Activated T-cell treated with anti-CD3 and anti-CD28 coated beads, Interleukin-2, amount 50 U/mL, for 4 hours (primary cell): ENCODE data around the gene CSGALNACT2. TPM values are rescaled to one million over a fixed set of nuclear protein-coding genes. Genes with fewer than 3 reads are reported as not detected.

Source experiments
- ATAC-seq, 2 donors: fragments of 200-7000 bp; cut with Tn5 transposase; one replicate each; pipeline ENCODE4 v1.10.0; 2021
- DNase-seq: peaks from one replicate; pipeline ENCODE4 v3.0.0-alpha.2; 2020
- H3K27me3 Mint-ChIP-seq: one replicate; pipeline ENCODE4 v1.8.0; 2021; ENCODE audit warnings: low read depth, mixed read lengths
- H3K36me3 Mint-ChIP-seq: one replicate; pipeline ENCODE4 v1.8.0; 2022; ENCODE audit warnings: mixed read lengths; ENCODE audit not compliant: insufficient read depth
- H3K4me1 Mint-ChIP-seq: one replicate; pipeline ENCODE4 v1.8.0; 2021; ENCODE audit warnings: low read depth, mixed read lengths
- H3K4me3 Mint-ChIP-seq: one replicate; pipeline ENCODE4 v1.8.0; 2021; ENCODE audit warnings: mild to moderate bottlenecking, moderate library complexity, mixed read lengths
- H3K9me3 Mint-ChIP-seq: one replicate; pipeline ENCODE4 v1.8.0; 2021; ENCODE audit warnings: mixed read lengths
- total RNA-seq, 3 donors: library from RNA; stranded (reverse); gene quantifications; one replicate each; pipeline ENCODE4 v1.2.1, GENCODE V29; 2021

Gene CSGALNACT2
- total RNA-seq, 3 donors from 2014 or later: 14.7 to 19.5 (median 15.5) TPM

DNA sequence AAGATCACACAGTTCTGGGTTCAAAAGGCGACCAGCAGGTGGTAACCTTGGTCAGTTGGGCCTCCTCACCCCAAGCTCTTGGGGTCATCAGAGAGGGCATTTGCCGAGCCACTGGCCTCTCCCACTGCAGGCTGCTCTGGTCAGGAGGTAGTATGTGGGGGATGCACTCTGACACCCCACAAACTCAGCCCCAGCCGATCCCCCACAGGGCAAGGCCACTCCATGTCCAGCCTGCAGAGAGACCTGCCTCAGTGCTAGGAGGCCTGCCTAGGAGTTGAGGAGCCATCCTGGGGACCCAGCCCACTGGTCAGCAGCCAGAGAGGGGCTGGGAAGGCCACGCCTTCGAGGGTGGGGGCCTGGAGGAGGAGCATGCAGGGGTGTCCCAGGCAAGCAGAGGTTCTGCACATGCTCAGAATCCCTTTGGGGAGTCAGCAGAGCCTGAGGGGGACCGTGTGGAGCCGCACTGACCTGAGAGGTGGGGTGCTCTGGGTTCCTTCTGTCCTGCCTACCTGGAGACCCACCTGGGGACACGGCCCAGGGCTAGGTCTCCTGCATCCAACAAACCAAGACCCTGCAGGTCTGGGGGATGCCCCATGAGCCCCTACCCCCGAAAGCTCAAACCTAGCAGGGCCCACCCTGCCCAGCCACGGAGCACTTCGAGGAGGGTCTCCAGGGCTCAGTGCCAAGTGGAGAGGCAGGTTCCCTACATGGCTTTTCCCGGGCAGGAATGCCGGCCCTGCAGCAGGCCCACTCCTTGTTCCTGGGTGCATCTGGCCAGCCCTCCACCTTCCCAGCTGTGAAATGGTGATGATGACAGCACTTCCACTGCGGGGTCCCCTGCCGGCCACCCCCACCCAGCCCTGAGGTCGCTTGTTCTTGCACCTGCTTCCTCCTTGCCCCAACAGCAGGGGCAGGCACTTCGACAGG is 70.2 kb downstream of the CSGALNACT2 start:
- H3K4me1 Mint-ChIP-seq: peaks cover 2% of the 10 kb centered on the region
- DNase-seq (peak; percentile 3), ATAC-seq (no peak)
- no peaks in the 10 kb centered on the region for H3K27me3 Mint-ChIP-seq
- no peaks in the 10 kb centered on the region for H3K36me3 Mint-ChIP-seq
- H3K4me3 Mint-ChIP-seq: no peak overlapping the region
- no peaks in the 10 kb centered on the region for H3K9me3 Mint-ChIP-seq

DNA sequence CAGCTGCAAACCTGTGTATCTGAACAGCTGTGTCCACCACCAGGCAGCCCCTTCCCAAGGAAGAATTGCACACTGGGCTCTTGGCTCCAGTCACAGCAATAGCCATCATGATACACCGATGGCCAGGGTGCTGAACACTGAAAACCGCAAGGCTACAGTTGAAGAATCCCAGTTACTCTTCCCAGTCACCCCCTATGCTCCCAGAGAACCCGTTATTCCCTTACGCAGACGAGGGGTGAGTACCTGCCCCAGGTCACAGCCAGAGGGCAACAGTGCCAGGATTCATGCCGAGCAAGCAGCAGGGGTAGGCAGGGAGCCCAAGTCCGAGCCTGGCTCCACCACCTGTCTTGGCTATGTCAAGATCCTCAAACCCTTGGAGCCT is 70.8 kb downstream of the CSGALNACT2 start:
- Mint-ChIP-seq H3K27me3 (no peaks in the 10 kb centered on the region), H3K4me1 (peaks cover 2% of the 10 kb centered on the region), H3K9me3 (no peaks in the 10 kb centered on the region), H3K36me3 (no peaks in the 10 kb centered on the region), H3K4me3 (no peak overlapping the region)
- DNase-seq (no peak), ATAC-seq (no peak)

DNA sequence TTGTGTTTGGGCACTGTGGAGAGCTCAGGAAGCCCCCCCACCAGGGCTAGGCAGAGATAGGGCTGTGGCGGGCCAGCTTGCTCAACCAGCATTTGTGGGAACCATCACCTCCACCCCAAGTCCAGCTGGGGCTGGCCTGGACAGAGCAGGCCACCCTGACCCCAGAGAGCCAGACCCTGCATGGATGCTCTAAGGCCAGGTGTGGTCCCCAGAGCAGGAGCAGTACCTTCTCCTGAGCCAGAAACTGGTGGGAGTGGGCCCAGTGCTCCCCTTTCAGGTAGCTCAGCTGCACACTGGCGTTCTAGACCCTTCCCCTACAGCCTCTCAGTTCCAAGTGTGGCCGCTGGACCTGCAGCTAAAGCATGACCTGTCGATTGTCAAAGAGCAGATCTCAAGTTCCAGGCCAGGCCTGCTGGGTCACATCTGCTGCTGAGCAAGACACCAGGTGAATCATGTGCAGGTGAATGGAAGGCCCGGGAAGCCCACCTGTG is 71.5 kb downstream of the CSGALNACT2 start:
- no peak overlapping the region for H3K4me3 Mint-ChIP-seq
- no peaks in the 10 kb centered on the region for H3K9me3 Mint-ChIP-seq
- no peaks in the 10 kb centered on the region for H3K36me3 Mint-ChIP-seq
- no peaks in the 10 kb centered on the region for H3K27me3 Mint-ChIP-seq
- no peak for ATAC-seq
- H3K4me1 Mint-ChIP-seq: peaks cover 2% of the 10 kb centered on the region
- peak; percentile 0 for DNase-seq

DNA sequence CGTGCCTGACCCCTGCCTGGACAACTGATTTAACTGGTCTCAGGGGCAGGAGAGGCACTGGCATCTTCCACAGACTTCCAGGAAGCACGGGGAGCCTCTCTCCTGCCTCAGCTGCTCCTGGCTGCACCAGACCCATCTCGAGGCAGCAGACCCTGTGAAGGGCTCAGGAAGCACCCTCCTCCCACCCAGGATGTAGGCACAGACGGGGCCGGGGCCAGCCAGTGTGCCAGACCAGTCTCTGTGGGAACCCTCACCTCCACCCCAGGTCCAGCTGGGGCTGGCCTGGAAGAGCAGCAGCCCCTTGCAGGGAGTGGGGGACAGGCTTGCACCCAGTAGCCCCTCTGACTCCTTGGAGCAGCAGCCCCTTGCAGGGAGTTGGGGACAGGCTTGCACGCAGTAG is 72.3 kb downstream of the CSGALNACT2 start:
- H3K4me1 Mint-ChIP-seq: no peaks in the 10 kb centered on the region
- H3K4me3 Mint-ChIP-seq: no peak overlapping the region
- H3K27me3 Mint-ChIP-seq: no peaks in the 10 kb centered on the region
- no peaks in the 10 kb centered on the region for H3K9me3 Mint-ChIP-seq
- ATAC-seq (no peak), DNase-seq (no peak)
- H3K36me3 Mint-ChIP-seq: no peaks in the 10 kb centered on the region

DNA sequence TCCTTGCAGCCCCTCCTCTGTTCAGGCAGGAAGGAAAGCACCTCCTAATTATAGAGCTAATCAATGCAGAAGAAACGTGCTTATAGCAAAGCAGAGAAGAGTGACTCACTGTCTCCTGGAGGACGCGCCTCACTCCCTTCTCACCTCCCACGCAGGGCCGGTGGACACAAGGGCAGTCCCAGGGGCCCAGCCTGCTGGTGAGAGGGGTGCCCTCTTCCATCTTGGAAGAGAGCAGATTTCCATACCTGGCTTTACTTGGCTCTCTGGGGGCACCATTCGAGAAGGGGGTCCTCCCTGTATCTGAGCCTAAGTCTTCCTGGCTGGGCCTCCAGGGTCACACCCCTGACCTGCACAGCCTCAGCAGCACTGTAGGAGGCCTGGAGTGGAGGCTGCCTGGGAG is 72.8 kb downstream of the CSGALNACT2 start:
- DNase-seq (no peak), ATAC-seq (no peak)
- Mint-ChIP-seq H3K4me3 (no peak overlapping the region), H3K4me1 (no peaks in the 10 kb centered on the region), H3K9me3 (no peaks in the 10 kb centered on the region), H3K27me3 (no peaks in the 10 kb centered on the region), H3K36me3 (no peaks in the 10 kb centered on the region)

DNA sequence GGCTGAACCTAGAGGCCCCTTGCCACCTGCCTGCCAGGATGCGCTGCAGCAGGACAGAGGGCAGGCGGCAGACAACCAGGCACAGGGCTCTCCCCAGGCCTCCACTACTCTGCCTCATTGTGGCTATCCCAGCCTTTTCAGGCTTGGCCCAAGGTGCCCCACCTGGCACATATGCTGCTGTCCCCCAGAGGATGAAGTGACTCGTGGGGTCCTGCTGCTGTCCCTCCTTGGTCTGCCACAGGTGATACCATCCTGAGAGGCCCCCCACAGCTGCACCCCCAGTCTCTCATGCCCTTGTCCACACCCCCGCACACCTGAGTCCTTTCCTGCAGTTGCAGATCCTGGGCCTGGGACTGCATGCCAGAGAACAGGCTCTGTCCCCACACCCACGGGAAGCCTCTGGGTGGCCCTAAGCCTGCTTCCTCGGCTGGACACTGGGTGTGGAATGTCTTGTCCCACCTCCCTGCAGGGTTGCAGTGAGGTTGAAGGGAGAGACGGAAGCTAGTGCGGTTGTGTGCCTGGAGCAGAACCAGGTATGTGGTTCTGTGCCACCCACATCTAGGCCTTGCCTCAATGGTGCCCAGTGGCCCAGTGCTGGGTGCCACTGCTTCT is 73.3 kb downstream of the CSGALNACT2 start:
- Mint-ChIP-seq H3K27me3 (no peaks in the 10 kb centered on the region), H3K4me3 (no peak overlapping the region), H3K4me1 (no peaks in the 10 kb centered on the region), H3K36me3 (no peaks in the 10 kb centered on the region), H3K9me3 (no peaks in the 10 kb centered on the region)
- ATAC-seq: no peak
- no peak for DNase-seq

DNA sequence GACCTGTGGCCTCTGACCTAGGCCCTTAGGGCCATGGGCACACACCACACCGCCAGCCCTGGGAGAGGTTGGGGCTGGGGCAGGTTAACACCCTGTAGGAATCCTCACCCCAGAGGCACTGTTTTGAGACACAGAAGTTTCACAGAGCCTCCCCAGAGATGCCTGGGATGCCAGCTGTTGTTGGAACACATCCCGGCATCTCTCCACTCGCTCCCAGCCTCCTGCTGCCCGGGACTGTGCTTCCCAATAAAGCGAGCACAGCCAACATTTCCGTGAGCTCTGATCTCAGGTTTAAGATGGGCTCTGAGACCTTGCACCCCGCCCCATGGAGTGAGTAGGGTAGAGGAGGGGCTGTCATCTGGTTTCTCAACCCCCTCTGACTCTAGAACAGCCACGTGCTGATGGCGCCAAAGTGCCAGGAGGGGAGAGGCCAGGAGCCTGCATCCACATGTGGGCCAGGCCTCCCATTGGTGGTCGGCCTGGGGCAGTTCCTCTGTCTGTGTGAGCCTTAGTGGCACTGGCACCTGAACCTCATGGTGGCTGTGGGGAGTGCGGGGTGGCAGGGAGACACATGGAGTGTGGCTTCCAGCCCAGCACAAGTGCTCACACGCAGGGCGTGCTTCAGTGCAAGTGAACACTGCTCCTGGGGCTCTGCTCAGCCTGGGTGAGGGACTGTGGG is 73.9 kb downstream of the CSGALNACT2 start:
- DNase-seq (no peak), ATAC-seq (no peak)
- Mint-ChIP-seq H3K9me3 (no peaks in the 10 kb centered on the region), H3K4me1 (no peaks in the 10 kb centered on the region), H3K36me3 (no peaks in the 10 kb centered on the region), H3K4me3 (no peak overlapping the region), H3K27me3 (no peaks in the 10 kb centered on the region)

DNA sequence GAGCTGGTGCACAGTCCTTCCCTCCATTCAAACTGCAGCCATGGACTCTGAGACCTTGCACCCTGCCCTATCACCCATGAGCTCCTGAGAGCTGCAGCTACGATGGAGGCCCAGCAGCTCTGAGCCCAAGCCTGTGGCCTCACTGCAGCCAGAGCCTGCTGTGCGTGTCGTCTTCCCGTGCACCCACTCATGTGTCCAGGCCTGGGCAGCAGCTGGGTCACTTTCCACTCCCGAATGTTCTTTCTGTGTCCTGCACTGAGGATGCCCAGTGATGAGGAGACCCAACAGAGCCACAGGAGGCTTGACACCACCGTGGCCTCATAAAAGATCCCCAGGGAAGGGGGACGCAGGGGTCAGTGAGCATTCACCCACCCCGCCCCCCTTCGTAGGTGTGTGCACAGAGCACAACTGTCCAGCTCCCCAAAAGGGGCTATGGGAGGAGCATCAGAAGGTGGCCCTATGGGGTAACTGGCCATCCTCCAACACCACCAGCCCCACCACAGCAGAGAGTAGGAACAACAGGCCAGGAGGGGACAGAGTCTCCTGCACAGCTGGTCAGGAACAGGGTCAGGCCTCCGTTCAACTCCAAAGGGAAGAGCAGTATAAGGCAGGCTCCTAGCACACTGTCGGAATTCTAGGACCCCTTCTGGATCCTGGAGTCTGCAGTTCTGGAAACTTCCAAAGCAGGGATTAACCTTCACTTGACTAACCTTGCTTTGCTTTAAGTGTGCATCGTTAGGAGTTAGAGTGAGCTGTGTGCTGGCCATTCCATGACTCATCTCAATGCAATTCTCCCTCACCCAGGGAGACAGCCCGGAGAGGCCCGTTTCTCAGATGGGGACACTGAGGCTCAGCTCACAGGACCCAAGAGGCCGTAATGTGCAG is 76.1 kb downstream of the CSGALNACT2 start:
- DNase-seq: no peak
- Mint-ChIP-seq H3K4me3 (no peak overlapping the region), H3K9me3 (no peaks in the 10 kb centered on the region), H3K4me1 (no peaks in the 10 kb centered on the region), H3K27me3 (no peaks in the 10 kb centered on the region), H3K36me3 (no peaks in the 10 kb centered on the region)
- ATAC-seq: no peak

DNA sequence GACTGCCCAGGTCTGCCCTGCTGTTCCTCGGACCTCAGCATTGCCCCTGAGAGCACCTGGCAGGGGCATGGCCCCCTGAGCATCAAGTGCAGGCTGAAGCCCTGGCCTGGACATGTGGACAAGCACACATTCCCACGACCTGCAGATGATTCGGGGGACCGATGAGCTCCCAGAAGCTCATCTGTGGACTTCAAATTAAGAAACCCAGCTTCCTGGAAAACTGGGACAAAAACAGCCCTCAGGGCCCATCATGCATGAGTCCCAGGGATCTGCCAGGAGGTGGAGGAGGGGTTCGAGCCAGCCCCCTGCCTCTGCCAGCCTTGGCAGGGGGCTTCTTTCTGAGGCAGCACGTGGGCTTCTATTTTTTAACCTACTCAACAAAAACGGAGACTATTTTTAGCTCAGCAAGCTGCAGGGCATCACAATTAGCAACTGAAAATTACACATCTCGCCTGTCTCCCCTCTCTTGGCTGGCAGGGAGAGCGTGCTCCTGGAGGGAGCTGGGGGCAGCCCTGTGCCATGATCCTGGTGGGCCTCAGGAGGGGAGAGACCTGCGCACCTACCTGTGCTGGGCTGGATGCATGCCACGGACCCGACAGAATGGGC is 76.8 kb downstream of the CSGALNACT2 start:
- no peak for DNase-seq
- Mint-ChIP-seq H3K9me3 (no peaks in the 10 kb centered on the region), H3K27me3 (no peaks in the 10 kb centered on the region)

DNA sequence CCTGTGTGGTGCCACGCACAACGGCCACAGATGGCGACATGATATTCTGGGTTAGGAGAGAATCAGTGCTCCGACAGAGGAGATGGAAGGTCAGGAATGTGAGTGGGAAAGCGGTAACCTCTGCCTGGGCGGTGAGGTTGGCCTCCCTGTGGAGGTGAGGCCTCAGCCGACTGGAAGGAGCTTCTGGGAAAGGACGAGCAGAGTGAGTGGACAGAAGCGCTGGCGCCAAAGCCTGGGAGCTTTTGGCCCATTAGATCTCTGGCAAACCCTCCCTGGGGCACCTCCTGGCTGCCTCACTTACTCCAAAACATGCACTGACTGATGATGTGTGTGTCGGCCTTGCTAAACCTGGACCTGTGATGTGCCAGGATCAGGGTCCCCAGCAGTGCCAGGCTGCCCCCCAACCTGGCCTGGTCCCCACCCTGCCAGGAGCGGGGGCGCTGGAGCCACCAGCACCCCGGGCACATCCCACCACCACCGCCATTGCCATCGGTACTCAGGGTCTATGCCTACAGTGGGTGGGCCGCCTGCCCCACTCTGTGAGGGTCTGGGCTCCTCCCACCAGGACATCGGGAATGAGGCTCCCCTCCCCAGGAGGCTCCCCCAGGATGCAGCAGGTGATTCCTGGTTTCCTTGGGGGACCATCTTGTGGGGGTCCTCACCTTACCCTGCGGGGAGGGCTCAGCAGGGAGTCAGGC is 77.7 kb downstream of the CSGALNACT2 start:
- Mint-ChIP-seq H3K4me1 (no peaks in the 10 kb centered on the region), H3K9me3 (no peaks in the 10 kb centered on the region), H3K27me3 (no peaks in the 10 kb centered on the region), H3K4me3 (no peak overlapping the region), H3K36me3 (no peaks in the 10 kb centered on the region)
- no peak for DNase-seq
- no peak for ATAC-seq

More for the DNA sequence above, 76.8 kb downstream of the CSGALNACT2 start:
- ATAC-seq: no peak
- no peak overlapping the region for H3K4me3 Mint-ChIP-seq
- no peaks in the 10 kb centered on the region for H3K36me3 Mint-ChIP-seq
- H3K4me1 Mint-ChIP-seq: no peaks in the 10 kb centered on the region

DNA sequence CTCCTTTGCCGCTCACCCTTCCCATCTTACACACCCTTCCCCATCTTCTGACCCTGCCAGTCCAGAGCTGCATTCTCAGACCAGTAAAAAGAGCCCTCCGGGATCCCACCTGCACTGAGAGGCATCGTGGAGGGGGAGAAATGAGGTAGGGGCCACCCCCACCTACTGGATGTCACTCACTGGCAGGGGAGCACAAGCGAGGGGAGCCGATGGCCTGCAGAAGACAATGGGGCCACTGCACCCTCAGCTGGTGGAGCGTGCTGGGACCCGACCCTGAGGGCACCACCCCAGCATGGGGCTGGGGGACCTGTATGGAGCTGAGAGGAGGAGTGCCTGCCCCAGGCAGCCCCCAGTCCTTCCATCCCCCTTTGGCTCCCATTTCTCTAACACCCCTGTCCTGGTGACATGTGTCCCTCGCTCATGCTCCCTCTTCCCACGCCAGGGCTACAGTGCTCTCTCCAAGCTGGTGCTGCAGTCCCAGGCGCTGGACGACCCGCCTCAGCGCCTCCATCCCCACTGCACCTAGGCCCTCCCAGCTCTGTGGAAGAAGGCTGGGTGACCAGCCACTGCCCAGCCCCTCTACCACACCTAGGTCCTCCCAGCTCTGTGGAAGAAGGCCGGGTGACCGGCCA is 78.8 kb downstream of the CSGALNACT2 start:
- Mint-ChIP-seq H3K4me3 (no peak overlapping the region), H3K9me3 (no peaks in the 10 kb centered on the region), H3K36me3 (no peaks in the 10 kb centered on the region), H3K4me1 (peaks cover 3% of the 10 kb centered on the region), H3K27me3 (no peaks in the 10 kb centered on the region)
- no peak for ATAC-seq
- no peak for DNase-seq

DNA sequence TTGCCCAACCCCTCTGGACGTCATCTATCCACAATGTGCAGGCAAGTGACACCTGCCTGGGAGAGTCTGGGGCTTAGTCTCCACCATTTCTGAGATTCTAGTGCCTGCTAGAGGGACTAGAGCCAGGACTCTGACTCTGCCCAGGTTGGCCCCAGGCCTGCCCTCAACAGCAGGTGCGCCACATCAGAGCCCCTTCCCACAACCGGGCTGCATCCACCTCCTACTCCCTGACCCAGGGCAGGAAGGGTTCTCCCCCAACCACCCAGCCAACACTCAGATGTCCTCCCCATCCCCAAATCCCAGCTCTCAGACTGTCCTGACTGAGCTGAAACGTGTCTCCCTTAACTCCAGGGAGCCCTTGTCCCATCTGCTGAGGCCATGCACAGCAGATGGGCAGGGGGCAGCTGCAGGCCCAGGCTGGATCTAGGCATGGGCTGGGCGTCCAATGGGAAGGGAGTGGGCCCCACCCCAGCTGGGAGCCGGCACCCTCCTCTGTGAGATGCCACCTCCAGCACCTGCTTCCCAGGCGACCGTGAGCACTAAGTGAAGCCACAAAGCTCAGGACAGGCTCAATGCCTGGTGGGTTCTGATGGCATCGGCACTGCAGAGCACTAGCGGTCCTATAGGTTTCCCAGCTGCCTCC is 79.4 kb downstream of the CSGALNACT2 start:
- ATAC-seq (no peak), DNase-seq (no peak)
- H3K27me3 Mint-ChIP-seq: no peaks in the 10 kb centered on the region
- H3K4me1 Mint-ChIP-seq: peaks cover 3% of the 10 kb centered on the region
- H3K4me3 Mint-ChIP-seq: no peak overlapping the region
- H3K9me3 Mint-ChIP-seq: no peaks in the 10 kb centered on the region
- no peaks in the 10 kb centered on the region for H3K36me3 Mint-ChIP-seq
